IPS-18c (cell line): ENCODE results near the gene ABCB10.
A peak's percentile ranks its signal among the peaks of the same experiment; 100 is the strongest.
"Not testable (repeated sequence)": the region's sequence is repeated elsewhere in the genome, so short reads cannot be mapped to it uniquely, and the experiment has no call there.

Source experiments
- H3K4me3 ChIP-seq: 2 replicates; pipeline ENCODE4 v1.7.0; 2013; ENCODE audit warnings: low read depth, mild to moderate bottlenecking, low read length, moderate library complexity; ENCODE audit not compliant: insufficient read depth
- H3K9me3 ChIP-seq: one replicate; pipeline ENCODE4 v1.6.1; 2013; ENCODE audit warnings: mild to moderate bottlenecking, low read length, moderate library complexity; ENCODE audit not compliant: control insufficient read depth, insufficient read depth

The ABCB10 gene

DNA sequence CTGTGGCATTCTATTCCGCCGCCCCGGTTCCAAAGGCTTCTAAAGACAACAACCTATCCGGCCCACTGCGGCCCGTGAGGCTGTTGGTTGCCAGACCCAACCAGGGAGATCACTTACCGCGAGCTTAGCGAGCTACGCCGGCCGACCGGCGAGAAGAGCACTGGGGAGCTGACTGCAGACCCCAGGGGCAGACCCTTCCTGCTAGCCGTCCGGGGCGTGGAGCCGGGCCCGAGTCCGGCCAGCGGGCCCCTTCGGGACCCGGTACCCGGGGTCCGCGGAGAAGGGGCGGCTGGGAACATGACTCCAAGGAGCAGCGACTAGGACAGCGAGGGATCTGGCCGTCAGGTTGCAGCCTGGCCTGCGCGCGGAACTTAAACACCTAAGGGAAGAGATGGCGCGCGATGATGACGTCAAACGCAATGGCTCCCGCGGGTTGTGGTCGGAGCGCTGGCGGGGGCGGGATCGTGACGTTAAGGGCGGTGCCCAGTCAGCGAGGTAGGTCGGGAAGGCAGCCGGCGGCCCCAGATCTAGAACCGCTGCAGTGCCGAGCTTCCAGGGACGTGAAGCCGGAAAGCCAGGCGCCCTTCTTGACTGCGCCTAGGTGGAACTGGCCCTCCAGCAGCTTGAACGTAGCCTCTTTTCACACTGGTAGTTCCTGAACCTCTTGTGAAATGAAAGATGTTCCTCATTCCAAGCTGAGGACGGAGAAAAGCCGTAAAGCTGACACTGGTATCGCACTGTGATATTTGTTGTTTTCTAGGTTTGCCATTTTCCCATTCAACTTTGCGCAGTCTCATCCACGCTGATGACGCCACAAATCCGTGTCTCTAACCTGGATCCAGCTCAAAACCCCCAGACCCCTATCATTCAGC lies 50.3 kb downstream of the ABCB10 start, which contains the start of gene NUP133:
NUP133 (minus strand) TSS at position 391 of the 872 bp plus-strand sequence; CDS start at position 299, 92 bp downstream.
- no peaks in the 10 kb centered on the region for H3K9me3 ChIP-seq
- peak within 1 kb of the TSS; percentile 80 for H3K4me3 ChIP-seq

DNA sequence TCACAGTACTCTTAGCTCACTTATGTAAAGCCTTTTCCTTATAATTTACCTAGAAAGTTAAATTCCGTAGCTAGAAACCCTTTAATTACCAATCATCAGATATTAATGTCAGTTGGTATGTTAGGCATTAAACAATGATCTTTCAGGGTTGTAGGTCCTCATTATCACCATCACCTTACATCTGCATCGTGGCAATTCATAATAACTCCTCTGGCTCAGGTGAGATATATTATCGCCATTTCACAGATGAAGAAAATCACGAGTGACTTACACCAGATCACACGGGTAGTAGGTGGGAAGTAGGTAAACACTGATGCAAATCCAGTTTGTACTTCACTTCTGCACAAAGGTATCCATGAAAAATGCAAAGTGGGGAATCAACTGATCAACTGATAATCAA lies 51.0 kb downstream of the ABCB10 start:
- peak overlapping the region; percentile 80 for H3K4me3 ChIP-seq

GRCh38 chr1:229506633-229507032 lies 51.9 kb downstream of the ABCB10 start:
- H3K9me3 ChIP-seq: no peaks in the 10 kb centered on the region
- H3K4me3 ChIP-seq: no peak overlapping the region

More for the DNA sequence above, 51.0 kb downstream of the ABCB10 start:
- H3K9me3 ChIP-seq: no peaks in the 10 kb centered on the region

GRCh38 chr1:229495782-229496181 lies 62.7 kb downstream of the ABCB10 start:
- no peaks in the 10 kb centered on the region for H3K9me3 ChIP-seq
- no peak overlapping the region for H3K4me3 ChIP-seq

GRCh38 chr1:229487181-229487580 lies 71.3 kb downstream of the ABCB10 start:
- no peak overlapping the region for H3K4me3 ChIP-seq
- H3K9me3 ChIP-seq: no peaks in the 10 kb centered on the region

GRCh38 chr1:229485318-229485717 lies 73.2 kb downstream of the ABCB10 start:
- no peaks in the 10 kb centered on the region for H3K9me3 ChIP-seq
- H3K4me3 ChIP-seq: no peak overlapping the region

- Histone ChIP-seq H3K4me3 (no peak overlapping the region), H3K9me3 (no peaks in the 10 kb centered on the region)
Observed at GRCh38 chr1:229482511-229482910, 76.0 kb downstream of the ABCB10 start.

DNA sequence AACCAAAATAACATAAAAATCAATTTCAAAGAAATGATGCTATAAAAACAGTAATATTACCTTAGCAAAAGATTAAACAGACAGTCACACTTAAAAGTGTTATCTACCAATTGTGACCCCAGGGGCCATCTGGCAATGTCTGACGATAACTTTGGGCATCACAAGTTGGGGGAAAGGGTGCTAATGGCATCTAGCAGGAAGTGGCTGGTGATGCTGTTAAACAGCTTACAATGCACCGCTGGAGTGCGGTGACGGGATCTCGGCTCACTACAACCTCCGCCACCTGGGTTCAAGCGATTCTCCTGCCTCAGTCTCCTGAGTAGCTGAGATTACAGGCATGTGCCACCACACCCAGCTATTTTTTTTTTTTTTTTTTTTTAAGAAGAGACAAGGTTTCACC lies 78.0 kb downstream of the ABCB10 start:
- Histone ChIP-seq H3K9me3 (no peaks in the 10 kb centered on the region), H3K4me3 (no peak overlapping the region)

GRCh38 chr1:229479660-229480399 lies 78.7 kb downstream of the ABCB10 start:
- H3K4me3 ChIP-seq: no peak overlapping the region

GRCh38 chr1:229478852-229479251 lies 79.7 kb downstream of the ABCB10 start:
- Histone ChIP-seq H3K9me3 (no peaks in the 10 kb centered on the region), H3K4me3 (no peak overlapping the region)

More at GRCh38 chr1:229479660-229480399, 78.7 kb downstream of the ABCB10 start:
- no peaks in the 10 kb centered on the region for H3K9me3 ChIP-seq

DNA sequence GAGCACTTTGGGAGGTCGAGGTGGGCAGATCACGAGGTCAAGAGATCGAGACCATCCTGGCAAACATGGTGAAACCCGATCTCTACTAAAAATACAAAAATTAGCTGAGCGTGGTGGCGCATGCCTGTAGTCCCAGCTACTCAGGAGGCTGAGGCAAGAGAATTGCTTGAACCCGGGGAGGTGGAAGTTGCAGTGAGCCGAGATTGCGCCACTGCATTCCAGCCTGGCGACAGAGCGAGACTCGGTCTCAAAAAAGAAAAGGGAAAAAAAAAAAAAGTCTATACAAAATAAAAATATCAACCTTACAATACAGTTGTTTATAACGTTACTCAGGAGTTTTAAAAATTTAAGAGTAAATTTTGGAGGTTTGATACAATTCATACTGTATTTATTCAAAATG lies 82.6 kb downstream of the ABCB10 start:
- H3K4me3 ChIP-seq, H3K9me3 ChIP-seq: not testable (repeated sequence)

- no peaks in the 10 kb centered on the region for H3K9me3 ChIP-seq
- no peak overlapping the region for H3K4me3 ChIP-seq
Observed at GRCh38 chr1:229474509-229474908, 84.0 kb downstream of the ABCB10 start.

GRCh38 chr1:229471175-229471574 lies 87.3 kb downstream of the ABCB10 start:
- Histone ChIP-seq H3K9me3 (no peaks in the 10 kb centered on the region), H3K4me3 (no peak overlapping the region)

DNA sequence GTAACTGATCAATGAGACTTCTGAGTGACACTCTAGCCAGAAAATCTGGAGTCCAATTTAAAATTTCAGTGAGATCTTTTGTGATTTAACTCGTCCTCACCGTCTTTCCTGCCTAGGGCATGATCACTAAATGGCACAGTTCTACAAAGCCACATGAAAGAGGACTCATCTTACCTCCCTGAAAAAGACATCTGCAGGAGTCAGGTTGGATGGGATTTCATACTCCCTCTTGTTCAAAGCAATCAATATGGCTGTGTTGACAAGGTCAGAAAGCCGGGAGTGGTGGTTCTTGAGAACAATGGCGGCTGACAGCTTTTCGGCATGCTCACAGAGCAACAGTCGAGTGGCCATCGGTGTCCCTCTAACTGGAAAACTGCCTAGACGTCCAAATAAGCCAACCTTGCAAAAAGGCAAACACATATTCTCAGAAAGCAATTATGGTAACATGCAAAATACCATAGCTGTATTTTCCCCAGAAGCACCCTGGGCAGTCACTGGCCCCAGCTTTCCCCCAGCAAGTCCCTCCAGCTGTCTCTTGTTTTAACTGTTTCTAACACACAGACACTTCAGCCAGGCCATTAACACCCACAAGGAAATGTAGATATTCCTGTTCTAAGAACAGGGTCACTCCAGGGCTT lies 88.0 kb downstream of the ABCB10 start:
- no peak overlapping the region for H3K4me3 ChIP-seq
- no peaks in the 10 kb centered on the region for H3K9me3 ChIP-seq

- Histone ChIP-seq H3K9me3 (no peaks in the 10 kb centered on the region), H3K4me3 (no peak overlapping the region)
Observed at GRCh38 chr1:229466887-229467286, 91.6 kb downstream of the ABCB10 start.
